Measurements from ENCODE around the gene DTD1.
"Not testable (repeated sequence)": the region's sequence is repeated elsewhere in the genome, so short reads cannot be mapped to it uniquely, and the experiment has no call there.

DTD1 gene

GRCh38 chr20:18740726-18741125, 152.9 kb downstream of the DTD1 start:
- Histone ChIP-seq H3K4me3 (ENCODE audit: low read length) (no peak overlapping the region), H3K36me3 (ENCODE audit: control insufficient read depth, insufficient read depth, low read length) (peaks cover 5% of the 10 kb centered on the region), H3K27me3 (ENCODE audit: control insufficient read depth, insufficient read depth, low read length) (no peaks in the 10 kb centered on the region), H3K27ac (ENCODE audit: low read depth, low read length) (no peak overlapping the region), H3K9ac (ENCODE audit: low read length) (no peak overlapping the region), H3K4me1 (ENCODE audit: control insufficient read depth, insufficient read depth, low read length) (peaks cover 8% of the 10 kb centered on the region)

- no peaks in the 10 kb centered on the region for H3K27me3 ChIP-seq (ENCODE audit: control insufficient read depth, insufficient read depth, low read length)
- no peak overlapping the region for H3K27ac ChIP-seq (ENCODE audit: low read depth, low read length)
- no peak overlapping the region for H3K4me3 ChIP-seq (ENCODE audit: low read length)
- H3K36me3 ChIP-seq (ENCODE audit: control insufficient read depth, insufficient read depth, low read length) = peaks cover 5% of the 10 kb centered on the region
- H3K9ac ChIP-seq (ENCODE audit: low read length) = no peak overlapping the region
- H3K4me1 ChIP-seq (ENCODE audit: control insufficient read depth, insufficient read depth, low read length) = peaks cover 8% of the 10 kb centered on the region
Measured at GRCh38 chr20:18742841-18743240, 155.0 kb downstream of the DTD1 start.

- peaks cover 7% of the 10 kb centered on the region for H3K4me1 ChIP-seq (ENCODE audit: control insufficient read depth, insufficient read depth, low read length)
- no peak overlapping the region for H3K27ac ChIP-seq (ENCODE audit: low read depth, low read length)
- H3K36me3 ChIP-seq (ENCODE audit: control insufficient read depth, insufficient read depth, low read length) = peaks cover 5% of the 10 kb centered on the region
- no peak overlapping the region for H3K9ac ChIP-seq (ENCODE audit: low read length)
- H3K4me3 ChIP-seq (ENCODE audit: low read length) = no peak overlapping the region
- H3K27me3 ChIP-seq (ENCODE audit: control insufficient read depth, insufficient read depth, low read length) = no peaks in the 10 kb centered on the region
Measured at GRCh38 chr20:18743665-18744440, 156.0 kb downstream of the DTD1 start.

- H3K27ac ChIP-seq (ENCODE audit: low read depth, low read length) = no peak overlapping the region
- H3K27me3 ChIP-seq (ENCODE audit: control insufficient read depth, insufficient read depth, low read length) = no peaks in the 10 kb centered on the region
- H3K4me3 ChIP-seq (ENCODE audit: low read length) = no peak overlapping the region
- peaks cover 5% of the 10 kb centered on the region for H3K36me3 ChIP-seq (ENCODE audit: control insufficient read depth, insufficient read depth, low read length)
- no peak overlapping the region for H3K9ac ChIP-seq (ENCODE audit: low read length)
- no peaks in the 10 kb centered on the region for H3K4me1 ChIP-seq (ENCODE audit: control insufficient read depth, insufficient read depth, low read length)
Measured at GRCh38 chr20:18747090-18747489, 159.2 kb downstream of the DTD1 start.

DNA sequence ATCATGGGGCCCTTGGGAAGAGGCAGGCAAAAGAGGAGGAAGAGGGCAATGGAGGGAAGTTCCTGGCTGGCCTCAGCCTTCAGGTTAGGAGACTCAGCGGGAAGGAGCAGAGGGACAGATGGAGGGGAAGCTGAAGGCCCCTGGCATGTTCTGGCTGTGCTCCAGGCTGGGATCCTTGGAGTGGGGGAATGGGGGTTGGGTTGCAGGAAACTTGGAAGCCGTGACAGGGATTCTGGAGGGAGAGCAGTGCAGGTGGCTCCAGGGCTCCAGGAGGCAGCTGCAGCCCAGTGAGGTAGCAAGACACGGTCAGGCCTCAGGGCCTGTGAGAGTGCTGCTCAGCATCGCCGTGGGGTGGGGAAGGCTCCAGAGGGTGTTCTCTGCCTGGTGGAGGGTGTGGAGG, 161.1 kb downstream of the DTD1 start:
- no peak overlapping the region for H3K4me3 ChIP-seq (ENCODE audit: low read length)
- no peak overlapping the region for H3K27ac ChIP-seq (ENCODE audit: low read depth, low read length)

GRCh38 chr20:18749528-18749927, 161.7 kb downstream of the DTD1 start:
- Histone ChIP-seq H3K27me3 (ENCODE audit: control insufficient read depth, insufficient read depth, low read length) (no peaks in the 10 kb centered on the region), H3K9ac (ENCODE audit: low read length) (no peak overlapping the region), H3K36me3 (ENCODE audit: control insufficient read depth, insufficient read depth, low read length) (peaks cover 3% of the 10 kb centered on the region), H3K4me3 (ENCODE audit: low read length) (no peak overlapping the region), H3K27ac (ENCODE audit: low read depth, low read length) (no peak overlapping the region), H3K4me1 (ENCODE audit: control insufficient read depth, insufficient read depth, low read length) (no peaks in the 10 kb centered on the region)

More for the DNA sequence above, 161.1 kb downstream of the DTD1 start:
- H3K9ac ChIP-seq (ENCODE audit: low read length) = no peak overlapping the region
- H3K27me3 ChIP-seq (ENCODE audit: control insufficient read depth, insufficient read depth, low read length) = no peaks in the 10 kb centered on the region
- peaks cover 5% of the 10 kb centered on the region for H3K36me3 ChIP-seq (ENCODE audit: control insufficient read depth, insufficient read depth, low read length)
- H3K4me1 ChIP-seq (ENCODE audit: control insufficient read depth, insufficient read depth, low read length) = no peaks in the 10 kb centered on the region

DNA sequence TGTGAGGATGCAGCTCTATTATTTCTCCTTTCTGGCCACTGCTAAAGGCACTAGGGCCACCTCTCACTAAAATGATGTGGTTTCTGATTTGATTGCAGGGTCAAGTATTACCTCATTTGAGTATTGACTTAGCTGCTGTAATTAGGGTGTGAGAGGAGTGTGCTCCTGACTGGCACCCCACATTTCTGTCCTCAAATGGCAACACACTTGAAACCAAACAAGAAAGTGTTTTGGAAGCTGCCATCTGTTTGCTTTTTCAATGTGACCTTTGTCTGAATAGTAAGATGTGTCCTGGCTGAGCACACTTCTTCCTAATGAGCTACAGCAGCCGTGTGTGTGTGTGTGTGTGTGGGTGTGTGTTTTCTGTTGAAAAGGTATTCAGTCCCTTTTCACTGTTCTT, 162.9 kb downstream of the DTD1 start:
- no peak overlapping the region for H3K4me3 ChIP-seq (ENCODE audit: low read length)
- no peaks in the 10 kb centered on the region for H3K36me3 ChIP-seq (ENCODE audit: control insufficient read depth, insufficient read depth, low read length)
- no peaks in the 10 kb centered on the region for H3K27me3 ChIP-seq (ENCODE audit: control insufficient read depth, insufficient read depth, low read length)
- no peak overlapping the region for H3K9ac ChIP-seq (ENCODE audit: low read length)
- no peak overlapping the region for H3K27ac ChIP-seq (ENCODE audit: low read depth, low read length)
- no peaks in the 10 kb centered on the region for H3K4me1 ChIP-seq (ENCODE audit: control insufficient read depth, insufficient read depth, low read length)

GRCh38 chr20:18754030-18754652, 166.3 kb downstream of the DTD1 start:
- H3K4me3 ChIP-seq (ENCODE audit: low read length) = no peak overlapping the region

GRCh38 chr20:18754653-18755045, 166.8 kb downstream of the DTD1 start:
- Histone ChIP-seq H3K4me3 (ENCODE audit: low read length) (no peak overlapping the region), H3K36me3 (ENCODE audit: control insufficient read depth, insufficient read depth, low read length) (no peaks in the 10 kb centered on the region), H3K9ac (ENCODE audit: low read length) (no peak overlapping the region), H3K4me1 (ENCODE audit: control insufficient read depth, insufficient read depth, low read length) (no peaks in the 10 kb centered on the region), H3K27ac (ENCODE audit: low read depth, low read length) (no peak overlapping the region), H3K27me3 (ENCODE audit: control insufficient read depth, insufficient read depth, low read length) (no peaks in the 10 kb centered on the region)

More at GRCh38 chr20:18754030-18754652, 166.3 kb downstream of the DTD1 start:
- Histone ChIP-seq H3K27me3 (ENCODE audit: control insufficient read depth, insufficient read depth, low read length) (no peaks in the 10 kb centered on the region), H3K4me1 (ENCODE audit: control insufficient read depth, insufficient read depth, low read length) (no peaks in the 10 kb centered on the region), H3K9ac (ENCODE audit: low read length) (no peak overlapping the region), H3K36me3 (ENCODE audit: control insufficient read depth, insufficient read depth, low read length) (no peaks in the 10 kb centered on the region), H3K27ac (ENCODE audit: low read depth, low read length) (no peak overlapping the region)

DNA sequence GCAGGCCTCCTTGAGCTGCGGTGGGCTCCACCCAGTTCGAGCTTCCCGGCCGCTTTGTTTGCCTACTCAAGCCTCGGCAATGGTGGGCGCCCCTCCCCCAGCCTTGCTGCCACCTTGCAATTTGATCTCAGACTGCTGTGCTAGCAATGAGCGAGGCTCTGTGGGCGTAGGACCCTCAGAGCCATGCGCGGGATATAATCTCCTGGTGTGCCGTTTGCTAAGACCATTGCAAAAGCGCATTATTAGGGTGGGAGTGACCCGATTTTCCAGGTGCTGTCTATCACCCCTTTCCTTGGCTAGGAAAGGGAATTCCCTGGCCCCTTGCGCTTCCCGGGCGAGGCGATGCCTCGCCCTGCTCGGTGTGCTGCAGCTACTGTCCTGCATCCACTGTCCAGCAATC, 173.0 kb downstream of the DTD1 start:
- not testable (repeated sequence) for H3K4me3 ChIP-seq (ENCODE audit: low read length); H3K9ac ChIP-seq (ENCODE audit: low read length); H3K27me3 ChIP-seq (ENCODE audit: control insufficient read depth, insufficient read depth, low read length); H3K36me3 ChIP-seq (ENCODE audit: control insufficient read depth, insufficient read depth, low read length); H3K4me1 ChIP-seq (ENCODE audit: control insufficient read depth, insufficient read depth, low read length); H3K27ac ChIP-seq (ENCODE audit: low read depth, low read length)

DNA sequence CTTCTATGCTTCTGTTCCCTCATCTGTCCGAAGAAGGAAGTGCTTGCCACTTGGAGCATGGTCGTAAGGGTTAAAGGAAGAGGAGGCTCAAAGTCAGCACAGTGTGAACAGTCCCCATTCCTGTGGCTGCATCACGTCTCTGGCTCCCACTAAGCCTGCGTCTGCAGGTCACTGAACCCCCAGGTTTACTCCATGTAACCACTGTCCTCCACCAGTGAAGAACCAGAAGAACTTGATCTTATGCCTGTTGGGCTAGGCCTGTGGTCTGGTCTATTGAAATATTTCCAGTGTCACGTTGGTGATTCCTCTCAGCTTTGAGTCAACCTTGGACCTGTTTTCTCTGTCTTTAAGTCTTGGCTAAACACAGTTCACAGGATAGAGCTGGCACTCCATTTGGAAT, 179.8 kb downstream of the DTD1 start:
- Histone ChIP-seq H3K4me3 (ENCODE audit: low read length) (no peak overlapping the region), H3K4me1 (ENCODE audit: control insufficient read depth, insufficient read depth, low read length) (no peaks in the 10 kb centered on the region)

DNA sequence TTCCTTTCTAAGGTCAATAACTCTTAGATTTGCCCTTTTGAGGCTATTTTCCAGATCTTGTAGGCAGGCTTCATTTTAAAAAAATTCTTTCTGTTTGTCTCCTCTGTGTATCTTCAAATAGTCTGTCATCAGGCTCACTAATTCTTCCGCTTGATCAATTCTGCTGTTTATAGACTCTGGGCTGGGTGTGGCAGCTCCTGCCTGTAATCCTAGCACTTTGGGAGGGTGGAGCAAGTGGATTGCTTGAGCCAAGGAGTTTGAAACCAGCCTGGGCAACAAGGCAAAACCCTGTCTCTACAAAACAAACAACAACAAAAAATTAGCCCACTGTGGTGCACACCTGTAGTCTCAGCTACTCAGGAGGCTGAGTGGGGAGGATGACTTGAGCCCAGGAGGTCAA, 185.7 kb downstream of the DTD1 start:
- H3K27me3 ChIP-seq (ENCODE audit: control insufficient read depth, insufficient read depth, low read length) = no peaks in the 10 kb centered on the region
- H3K27ac ChIP-seq (ENCODE audit: low read depth, low read length) = no peak overlapping the region
- peaks cover 2% of the 10 kb centered on the region for H3K4me1 ChIP-seq (ENCODE audit: control insufficient read depth, insufficient read depth, low read length)

More for the DNA sequence above, 179.8 kb downstream of the DTD1 start:
- H3K36me3 ChIP-seq (ENCODE audit: control insufficient read depth, insufficient read depth, low read length) = no peaks in the 10 kb centered on the region
- no peaks in the 10 kb centered on the region for H3K27me3 ChIP-seq (ENCODE audit: control insufficient read depth, insufficient read depth, low read length)
- no peak overlapping the region for H3K27ac ChIP-seq (ENCODE audit: low read depth, low read length)
- H3K9ac ChIP-seq (ENCODE audit: low read length) = no peak overlapping the region

GRCh38 chr20:18774207-18774606, 186.4 kb downstream of the DTD1 start:
- no peak overlapping the region for H3K4me3 ChIP-seq (ENCODE audit: low read length)
- no peaks in the 10 kb centered on the region for H3K36me3 ChIP-seq (ENCODE audit: control insufficient read depth, insufficient read depth, low read length)
- no peak overlapping the region for H3K27ac ChIP-seq (ENCODE audit: low read depth, low read length)
- peaks cover 2% of the 10 kb centered on the region for H3K4me1 ChIP-seq (ENCODE audit: control insufficient read depth, insufficient read depth, low read length)
- no peaks in the 10 kb centered on the region for H3K27me3 ChIP-seq (ENCODE audit: control insufficient read depth, insufficient read depth, low read length)
- H3K9ac ChIP-seq (ENCODE audit: low read length) = no peak overlapping the region

More for the DNA sequence above, 185.7 kb downstream of the DTD1 start:
- Histone ChIP-seq H3K4me3 (ENCODE audit: low read length) (no peak overlapping the region), H3K36me3 (ENCODE audit: control insufficient read depth, insufficient read depth, low read length) (no peaks in the 10 kb centered on the region), H3K9ac (ENCODE audit: low read length) (no peak overlapping the region)
